DMS79 treated with DMSO at 0.1 percent for 48 hours (cell line): ENCODE measurements around the gene PRPSAP1.
"Not testable (repeated sequence)": the region's sequence is repeated elsewhere in the genome, so short reads cannot be mapped to it uniquely, and the experiment has no call there.

Experiments
- DNase-seq: peaks from one replicate; lab custom pipeline; 2025; lab: John Stamatoyannopoulos, UW

The PRPSAP1 gene

GRCh38 chr17:76359375-76359774 lies 5.7 kb upstream of the PRPSAP1 start:
- DNase-seq, result no peak

- no peak for DNase-seq
Observed at GRCh38 chr17:76357597-76358158, 4.0 kb upstream of the PRPSAP1 start.

GRCh38 chr17:76356803-76357456 lies 3.2 kb upstream of the PRPSAP1 start:
- no peak for DNase-seq

GRCh38 chr17:76354747-76355310 lies 1.1 kb upstream of the PRPSAP1 start:
- DNase-seq, result no peak

GRCh38 chr17:76354317-76354729 lies 607 bp upstream of the PRPSAP1 start:
- DNase-seq, result no peak

- peak; percentile 11 for DNase-seq
Observed at GRCh38 chr17:76353004-76353598, 615 bp downstream of the PRPSAP1 start.

- DNase-seq, result no peak
Observed at GRCh38 chr17:76351526-76352071, 2.1 kb downstream of the PRPSAP1 start.

GRCh38 chr17:76350463-76350862 lies 3.3 kb downstream of the PRPSAP1 start:
- DNase-seq, result no peak

- DNase-seq, result not testable (repeated sequence)
Observed at GRCh38 chr17:76346936-76347335, 6.8 kb downstream of the PRPSAP1 start.

GRCh38 chr17:76345377-76345974 lies 8.2 kb downstream of the PRPSAP1 start:
- DNase-seq, result no peak

- DNase-seq, result no peak
Observed at GRCh38 chr17:76343106-76343505, 10.6 kb downstream of the PRPSAP1 start.

- DNase-seq, result no peak
Observed at GRCh38 chr17:76341301-76341700, 12.4 kb downstream of the PRPSAP1 start.

- DNase-seq, result no peak
Observed at GRCh38 chr17:76337413-76337777, 16.3 kb downstream of the PRPSAP1 start.

- no peak for DNase-seq
Observed at GRCh38 chr17:76336756-76337412, 16.8 kb downstream of the PRPSAP1 start.

- no peak for DNase-seq
Observed at GRCh38 chr17:76335716-76336381, 17.9 kb downstream of the PRPSAP1 start.

GRCh38 chr17:76333673-76334505 lies 19.8 kb downstream of the PRPSAP1 start:
- DNase-seq, result no peak

- DNase-seq, result no peak
Observed at GRCh38 chr17:76331083-76331482, 22.6 kb downstream of the PRPSAP1 start.

- DNase-seq, result no peak
Observed at GRCh38 chr17:76329664-76330063, 24.1 kb downstream of the PRPSAP1 start.

- DNase-seq, result no peak
Observed at GRCh38 chr17:76327696-76328095, 26.0 kb downstream of the PRPSAP1 start.

- DNase-seq, result no peak
Observed at GRCh38 chr17:76326306-76326705, 27.4 kb downstream of the PRPSAP1 start.

GRCh38 chr17:76318586-76318985 lies 35.1 kb downstream of the PRPSAP1 start:
- no peak for DNase-seq
